Neural progenitor cell (in vitro differentiated cells): Measurements from ENCODE around the gene NOXA1.

Source experiments
- EZH2 ChIP-seq: fragments of 200-600 bp; sonication (generic); IDR thresholded peaks from 2 replicates; pipeline ENCODE4 v1.6.1; 2017; ENCODE audit warnings: antibody characterized with exemption, mild to moderate bottlenecking, moderate library complexity
- EZH2phosphoT487 ChIP-seq: fragments of 200-600 bp; sonication (generic); IDR thresholded peaks from 2 replicates; pipeline ENCODE4 v1.6.1; 2017; ENCODE audit warnings: antibody characterized with exemption
- TF ChIP-seq, protein P1 (sequence below): fragments of 200-600 bp; sonication (generic); IDR thresholded peaks from 2 replicates; pipeline ENCODE4 v1.5.1; 2017; ENCODE audit warnings: antibody characterized with exemption, mild to moderate bottlenecking

DNA sequence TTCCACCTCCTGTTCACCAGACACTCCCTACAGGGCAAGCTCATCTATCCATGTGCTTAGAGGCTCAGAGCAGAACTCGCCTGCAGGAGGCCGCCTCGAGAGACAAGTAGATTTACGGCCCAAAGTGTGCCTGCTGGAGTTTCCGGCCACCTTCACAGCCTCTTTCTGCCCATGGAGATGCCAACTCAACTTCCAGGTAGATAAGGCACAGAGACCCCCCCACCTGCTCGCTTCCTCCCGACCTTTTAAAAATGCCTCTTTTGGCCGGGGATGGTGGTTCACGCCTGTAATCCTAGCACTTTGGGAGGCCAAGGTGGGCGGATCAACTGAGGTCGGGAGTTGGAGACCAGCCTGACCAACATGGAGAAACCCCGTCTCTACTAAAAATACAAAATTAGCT is 46.8 kb upstream of the NOXA1 start:
- TF ChIP-seq, protein P1, sequence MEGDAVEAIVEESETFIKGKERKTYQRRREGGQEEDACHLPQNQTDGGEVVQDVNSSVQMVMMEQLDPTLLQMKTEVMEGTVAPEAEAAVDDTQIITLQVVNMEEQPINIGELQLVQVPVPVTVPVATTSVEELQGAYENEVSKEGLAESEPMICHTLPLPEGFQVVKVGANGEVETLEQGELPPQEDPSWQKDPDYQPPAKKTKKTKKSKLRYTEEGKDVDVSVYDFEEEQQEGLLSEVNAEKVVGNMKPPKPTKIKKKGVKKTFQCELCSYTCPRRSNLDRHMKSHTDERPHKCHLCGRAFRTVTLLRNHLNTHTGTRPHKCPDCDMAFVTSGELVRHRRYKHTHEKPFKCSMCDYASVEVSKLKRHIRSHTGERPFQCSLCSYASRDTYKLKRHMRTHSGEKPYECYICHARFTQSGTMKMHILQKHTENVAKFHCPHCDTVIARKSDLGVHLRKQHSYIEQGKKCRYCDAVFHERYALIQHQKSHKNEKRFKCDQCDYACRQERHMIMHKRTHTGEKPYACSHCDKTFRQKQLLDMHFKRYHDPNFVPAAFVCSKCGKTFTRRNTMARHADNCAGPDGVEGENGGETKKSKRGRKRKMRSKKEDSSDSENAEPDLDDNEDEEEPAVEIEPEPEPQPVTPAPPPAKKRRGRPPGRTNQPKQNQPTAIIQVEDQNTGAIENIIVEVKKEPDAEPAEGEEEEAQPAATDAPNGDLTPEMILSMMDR, result no peak
- no peak for TF ChIP-seq EZH2
- TF ChIP-seq EZH2phosphoT487, result no peak
